Endodermal cell (in vitro differentiated cells): ENCODE measurements around the gene DLX2. TPM values are rescaled to one million over a fixed set of nuclear protein-coding genes. Genes with fewer than 3 reads are reported as not detected.
"Not testable (repeated sequence)": the region's sequence is repeated elsewhere in the genome, so short reads cannot be mapped to it uniquely, and the experiment has no call there.

ENCODE experiments used
- DNase-seq: peaks from one replicate; pipeline ENCODE4 v3.0.0-alpha.2; 2017
- H3K27ac ChIP-seq: 2 replicates; pipeline ENCODE4 v1.5.1; 2013; ENCODE audit warnings: mild to moderate bottlenecking, low read depth, low read length, moderate library complexity
- H3K27me3 ChIP-seq: 2 replicates; pipeline ENCODE4 v1.6.1; 2013; ENCODE audit warnings: mild to moderate bottlenecking, low read length, moderate library complexity; ENCODE audit not compliant: insufficient read depth, control insufficient read depth, poor library complexity, severe bottlenecking
- H3K36me3 ChIP-seq: 2 replicates; pipeline ENCODE4 v1.7.0; 2013; ENCODE audit warnings: mild to moderate bottlenecking, low read length, moderate library complexity; ENCODE audit not compliant: control insufficient read depth, insufficient read depth
- H3K4me1 ChIP-seq: one replicate; pipeline ENCODE4 v1.7.0; 2013; ENCODE audit warnings: low read length; ENCODE audit not compliant: control insufficient read depth, insufficient read depth
- H3K4me3 ChIP-seq: 2 replicates; pipeline ENCODE4 v1.5.1; 2013; ENCODE audit warnings: mild to moderate bottlenecking, low read length, moderate library complexity
- H3K9ac ChIP-seq: 2 replicates; pipeline ENCODE4 v1.6.1; 2013; ENCODE audit warnings: mild to moderate bottlenecking, low read length, moderate library complexity; ENCODE audit not compliant: poor library complexity, severe bottlenecking; ENCODE audit errors: extremely low read depth
- H3K9me3 ChIP-seq: 2 replicates; pipeline ENCODE4 v1.6.1; 2013; ENCODE audit warnings: mild to moderate bottlenecking, low read length, moderate library complexity; ENCODE audit not compliant: control insufficient read depth
- H3K27ac Mint-ChIP-seq: 2 replicates; pipeline ENCODE4 v1.8.0; 2020; ENCODE audit warnings: mixed read lengths
- H3K27me3 Mint-ChIP-seq: 2 replicates; pipeline ENCODE4 v1.8.0; 2021; ENCODE audit warnings: mild to moderate bottlenecking, mixed read lengths; ENCODE audit not compliant: insufficient read depth
- H3K36me3 Mint-ChIP-seq: 2 replicates; pipeline ENCODE4 v1.8.0; 2020; ENCODE audit warnings: low read depth, mixed read lengths
- H3K4me1 Mint-ChIP-seq: 2 replicates; pipeline ENCODE4 v1.8.0; 2020; ENCODE audit warnings: mixed read lengths
- H3K4me3 Mint-ChIP-seq: 2 replicates; pipeline ENCODE4 v1.8.0; 2020; ENCODE audit warnings: mild to moderate bottlenecking, moderate library complexity, mixed read lengths
- H3K9me3 Mint-ChIP-seq: 2 replicates; pipeline ENCODE4 v1.8.0; 2020; ENCODE audit warnings: mild to moderate bottlenecking, mixed read lengths
- WGBS, 2 experiments: methylation state at CpG; one replicate each; pipeline versions ENCODE4 v1.1.5 to v1.1.7; 2013; ENCODE audit warnings: missing lambda C conversion rate in 2 of 2, mixed read lengths in 1 of 2; ENCODE audit not compliant: insufficient coverage in 1 of 2, insufficient read length in 1 of 2; 5-methylcytosine and 5-hydroxymethylcytosine counted together
- long read RNA-seq, 4 experiments: library from polyadenylated mRNA in 2 of 4; library from RNA in 1 of 4; library from capped mRNA in 1 of 4; stranded (forward) in 3 of 4; unstranded in 1 of 4; transcript quantifications; one replicate each; pipeline ENCODE4 v2.0.0, GENCODE V29; 2020 to 2021; ENCODE audit warnings: inconsistent platforms in 1 of 4
- polyA plus RNA-seq, 2 experiments: library from polyadenylated mRNA; stranded (reverse); fragments of 50-300 nt; gene quantifications; one replicate each; pipeline ENCODE4 v1.2.3, GENCODE V29; 2013
- total RNA-seq, 2 donors: library from RNA; stranded (reverse); fragmentation: NEBNext Ultra II Directional in 1 of 2; extraction: Animal tissue kit (Norgen Biotek cat#: 25700) in 1 of 2; gene quantifications; 2 replicates in 1 of 2; 3 replicates in 1 of 2; pipeline ENCODE4 v1.2.1, GENCODE V29; 2021
- TF ChIP-seq, protein P1 (sequence below): fragments of 200-600 bp; sonication (generic); conservative IDR thresholded peaks from 2 replicates; pipeline ENCODE4 v1.5.0; 2021; ENCODE audit warnings: antibody characterized with exemption, mild to moderate bottlenecking

The DLX2 gene
- total RNA-seq, result under 1 TPM in 1 of 2 donors, not detected in 1; 0.13 TPM
- 8.9 TPM for polyA plus RNA-seq (2013, experiment 1 of 2)
- polyA plus RNA-seq (2013, experiment 2 of 2), result 11.6 TPM
- long read RNA-seq, experiment 1, result 0 reads
- long read RNA-seq, experiment 2, result 0 reads
- long read RNA-seq, experiment 3, result 0 reads
- long read RNA-seq, experiment 4, result 0 reads

DNA sequence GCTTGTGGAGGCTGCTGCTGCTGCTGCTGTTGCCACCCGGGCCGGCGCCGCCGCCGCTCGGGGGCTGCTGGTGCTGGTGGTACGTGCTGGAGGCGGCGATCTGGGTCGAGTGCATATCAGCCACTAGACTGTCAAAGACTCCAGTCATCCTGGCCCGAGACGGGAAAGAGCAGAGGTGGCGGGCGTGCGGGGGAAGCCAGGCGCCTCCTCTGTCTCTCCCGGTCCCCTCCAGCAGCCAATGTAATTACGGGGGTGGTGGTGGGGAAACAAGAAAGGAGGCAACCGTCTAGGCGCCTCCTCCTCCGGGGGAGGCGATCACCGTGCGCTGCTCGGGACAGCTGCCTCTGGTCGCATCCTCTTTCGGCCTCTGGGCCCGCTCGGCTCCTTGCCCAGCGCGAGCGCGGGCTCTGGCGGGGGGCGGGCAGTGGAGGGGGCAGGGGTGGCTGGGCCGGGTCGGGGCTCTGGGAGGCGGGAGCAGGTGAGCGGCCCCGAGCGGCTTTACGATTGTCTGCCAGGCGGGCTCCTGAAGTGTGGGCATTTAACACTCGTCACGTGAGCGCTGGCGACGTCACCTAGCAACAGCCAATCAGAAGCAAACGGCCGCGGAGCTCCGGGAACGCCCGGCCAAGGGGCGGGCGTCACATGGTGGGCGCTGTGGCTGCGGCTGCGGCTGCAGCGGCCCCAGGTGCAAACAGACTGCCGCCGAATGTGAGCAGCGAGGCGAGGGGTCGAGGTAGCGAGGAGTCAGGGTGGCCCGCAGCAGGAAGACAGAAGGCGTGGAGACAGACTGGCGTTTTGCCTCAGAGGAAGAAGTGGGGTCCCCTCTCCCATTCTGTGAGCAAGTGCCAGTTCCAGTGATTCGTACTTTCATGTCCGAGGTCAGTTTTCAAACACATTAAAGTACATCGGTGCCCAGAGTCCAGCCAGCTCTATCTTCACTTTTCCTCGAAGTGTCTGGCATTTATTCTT lies at the start of gene DLX2:
Gene DLX2 (minus strand): TSS at position 510 of the 969 bp plus-strand sequence. CDS start 362 bp downstream, at position 148.
- Histone ChIP-seq H3K27ac (no peak within 1 kb of the TSS), H3K9ac (no peak within 1 kb of the TSS), H3K9me3 (no peaks in the 10 kb centered on the region), H3K36me3 (no peaks in the 10 kb centered on the region), H3K4me3 (peak within 1 kb of the TSS; percentile 75), H3K4me1 (peaks cover 5% of the 10 kb centered on the region), H3K27me3 (peaks cover 99% of the 10 kb centered on the region)
- Mint-ChIP-seq H3K4me3 (peak within 1 kb of the TSS; percentile 53), H3K4me1 (peaks cover 25% of the 10 kb centered on the region), H3K27me3 (peaks cover 97% of the 10 kb centered on the region), H3K27ac (no peak within 1 kb of the TSS), H3K9me3 (no peaks in the 10 kb centered on the region), H3K36me3 (no peaks in the 10 kb centered on the region)
- WGBS, 2 experiments, result 1 to 5% methylated on average over 19 to 74 of the region's 74 CpGs
- DNase-seq, result peak; percentile 98
- TF ChIP-seq, protein P1, sequence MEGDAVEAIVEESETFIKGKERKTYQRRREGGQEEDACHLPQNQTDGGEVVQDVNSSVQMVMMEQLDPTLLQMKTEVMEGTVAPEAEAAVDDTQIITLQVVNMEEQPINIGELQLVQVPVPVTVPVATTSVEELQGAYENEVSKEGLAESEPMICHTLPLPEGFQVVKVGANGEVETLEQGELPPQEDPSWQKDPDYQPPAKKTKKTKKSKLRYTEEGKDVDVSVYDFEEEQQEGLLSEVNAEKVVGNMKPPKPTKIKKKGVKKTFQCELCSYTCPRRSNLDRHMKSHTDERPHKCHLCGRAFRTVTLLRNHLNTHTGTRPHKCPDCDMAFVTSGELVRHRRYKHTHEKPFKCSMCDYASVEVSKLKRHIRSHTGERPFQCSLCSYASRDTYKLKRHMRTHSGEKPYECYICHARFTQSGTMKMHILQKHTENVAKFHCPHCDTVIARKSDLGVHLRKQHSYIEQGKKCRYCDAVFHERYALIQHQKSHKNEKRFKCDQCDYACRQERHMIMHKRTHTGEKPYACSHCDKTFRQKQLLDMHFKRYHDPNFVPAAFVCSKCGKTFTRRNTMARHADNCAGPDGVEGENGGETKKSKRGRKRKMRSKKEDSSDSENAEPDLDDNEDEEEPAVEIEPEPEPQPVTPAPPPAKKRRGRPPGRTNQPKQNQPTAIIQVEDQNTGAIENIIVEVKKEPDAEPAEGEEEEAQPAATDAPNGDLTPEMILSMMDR, result no peak

DNA sequence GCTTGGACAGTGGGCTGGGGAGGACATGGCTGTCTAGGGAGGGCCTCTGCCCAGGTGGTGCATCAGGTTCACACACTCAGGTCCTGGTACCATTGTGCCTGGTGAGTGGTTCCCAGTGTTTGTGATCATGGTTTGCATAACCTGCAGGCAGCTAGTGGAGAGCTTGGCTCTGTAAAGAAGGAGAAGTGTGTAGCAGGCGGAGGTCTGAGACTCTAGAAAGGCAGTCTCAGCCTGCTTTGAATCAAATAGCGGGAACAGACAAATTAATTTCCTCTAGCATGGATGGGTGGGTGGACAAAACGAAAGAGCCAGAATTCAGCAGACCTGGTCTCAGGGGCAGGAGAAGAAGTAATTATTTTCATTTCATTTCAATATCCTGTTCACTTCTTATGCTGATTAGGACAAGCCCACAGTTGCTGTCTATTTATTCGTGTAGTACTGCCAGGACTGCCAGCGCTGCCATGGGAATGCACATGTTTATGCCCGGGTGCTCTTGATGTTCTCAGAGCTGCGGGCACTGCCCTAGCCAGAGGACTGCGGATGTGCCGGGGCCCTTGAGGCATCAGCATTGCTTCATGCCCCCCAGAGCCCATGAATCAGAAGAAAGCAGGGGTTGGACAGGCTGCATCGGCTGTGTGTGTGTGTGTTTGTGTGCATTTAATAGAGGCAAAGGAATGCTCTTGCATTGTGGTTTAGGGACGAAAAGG lies 45.4 kb upstream of the DLX2 start:
- H3K27me3 ChIP-seq, result no peaks in the 10 kb centered on the region
- WGBS, 2 experiments, result 91 to 92% methylated on average over 5 to 11 of the region's 11 CpGs
- no peaks in the 10 kb centered on the region for H3K9me3 ChIP-seq
- H3K4me1 ChIP-seq, result no peaks in the 10 kb centered on the region
- H3K4me3 Mint-ChIP-seq, result no peak overlapping the region
- H3K27me3 Mint-ChIP-seq, result peaks cover 15% of the 10 kb centered on the region
- H3K9ac ChIP-seq, result no peak overlapping the region
- H3K27ac ChIP-seq, result no peak overlapping the region
- H3K4me3 ChIP-seq, result no peak overlapping the region
- no peaks in the 10 kb centered on the region for H3K36me3 Mint-ChIP-seq
- no peaks in the 10 kb centered on the region for H3K4me1 Mint-ChIP-seq
- no peak for DNase-seq
- H3K36me3 ChIP-seq, result no peaks in the 10 kb centered on the region
- TF ChIP-seq, protein P1, result no peak
- H3K9me3 Mint-ChIP-seq, result peaks cover 17% of the 10 kb centered on the region
- no peak overlapping the region for H3K27ac Mint-ChIP-seq

DNA sequence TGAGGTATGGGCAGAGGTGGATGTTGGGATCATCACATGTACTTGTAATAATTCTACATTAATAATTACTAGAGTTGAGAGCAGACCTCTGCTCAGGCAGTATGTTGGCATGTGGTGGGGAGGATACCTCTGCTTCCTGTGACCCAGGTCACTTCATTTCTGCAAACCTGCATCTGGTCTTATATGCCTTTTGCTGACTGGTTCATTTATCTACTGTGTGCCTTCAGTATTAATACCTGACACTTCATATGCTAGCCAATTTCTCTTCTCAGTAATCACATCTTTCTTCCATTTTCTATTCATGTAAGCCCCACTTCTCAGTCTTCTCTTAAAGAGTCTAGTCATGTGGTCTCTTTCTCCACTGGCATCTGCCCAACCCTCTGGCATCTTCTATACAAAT lies 41.1 kb upstream of the DLX2 start:
- H3K27ac ChIP-seq, result no peak overlapping the region
- H3K9ac ChIP-seq, result no peak overlapping the region
- no peak for DNase-seq
- H3K9me3 ChIP-seq, result no peaks in the 10 kb centered on the region
- Mint-ChIP-seq H3K27ac (no peak overlapping the region), H3K4me1 (no peaks in the 10 kb centered on the region), H3K9me3 (peaks cover 2% of the 10 kb centered on the region), H3K36me3 (no peaks in the 10 kb centered on the region), H3K27me3 (peaks cover 23% of the 10 kb centered on the region), H3K4me3 (no peak overlapping the region)
- H3K27me3 ChIP-seq, result no peaks in the 10 kb centered on the region
- H3K4me1 ChIP-seq, result no peaks in the 10 kb centered on the region
- H3K36me3 ChIP-seq, result no peaks in the 10 kb centered on the region
- TF ChIP-seq, protein P1, result no peak
- no peak overlapping the region for H3K4me3 ChIP-seq

DNA sequence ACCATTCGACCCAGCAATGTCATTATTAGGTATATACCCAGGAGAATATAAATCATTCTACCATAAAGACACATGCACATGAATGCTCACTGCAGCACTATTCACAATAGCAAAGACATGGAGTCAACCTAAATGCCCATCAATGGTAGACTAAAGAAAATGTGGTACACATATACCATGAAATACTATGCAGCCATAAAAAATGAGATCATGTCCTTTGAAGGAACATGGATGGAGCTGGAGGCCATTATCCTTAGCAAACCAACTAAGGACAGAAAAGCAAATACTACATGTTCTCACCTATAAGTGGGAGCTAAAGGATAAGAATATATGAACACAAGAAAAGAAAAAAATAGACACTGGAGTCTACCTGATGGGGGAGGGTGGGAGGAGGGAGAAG lies 36.0 kb upstream of the DLX2 start:
- not testable (repeated sequence) for H3K9me3 Mint-ChIP-seq, DNase-seq, H3K4me1 ChIP-seq, H3K27ac ChIP-seq, H3K36me3 ChIP-seq, H3K9me3 ChIP-seq, H3K27ac Mint-ChIP-seq, H3K27me3 ChIP-seq, H3K4me3 Mint-ChIP-seq, H3K36me3 Mint-ChIP-seq, H3K9ac ChIP-seq, H3K4me1 Mint-ChIP-seq, H3K4me3 ChIP-seq
- 81% methylated on average over 1 of the region's 1 CpG; no CpG with 5 or more reads in 1 of the 2 experiments for WGBS, 2 experiments
- H3K27me3 Mint-ChIP-seq, result peaks cover 41% of the 10 kb centered on the region
